HepG2 (cell line): ENCODE measurements around the gene SUB1. TPM values are rescaled to one million over a fixed set of nuclear protein-coding genes. Genes with fewer than 3 reads are reported as not detected.

ENCODE experiments used
- ATAC-seq: fragments of 200-7000 bp; cut with Tn5 transposase; 3 replicates; pipeline ENCODE4 v1.9.1; 2020; ENCODE audit warnings: mild to moderate bottlenecking, moderate library complexity
- BruUV-seq: library from RNA; stranded (reverse); fragments of 400-500 nt; replicated peaks from 2 replicates; lab custom pipeline; 2021; lab: Mats Ljungman, UMichigan
- CTCF ChIA-PET: fragments of 300-600 bp; formaldehyde crosslinking; extraction: SDS; loops from one replicate; lab custom pipeline; 2021; ENCODE audit warnings: low total read pairs, inconsistent platforms, low intra/inter-chr PET ratio; lab: Yijun Ruan, JAX
- POLR2A ChIA-PET: fragments of 350-600 bp; sonication (Branson Sonifier 250); formaldehyde crosslinking; loops from one replicate; lab custom pipeline; 2020; ENCODE audit warnings: antibody characterized with exemption, inconsistent platforms; lab: Yijun Ruan, JAX
- DNase-seq: peaks from one replicate; pipeline ENCODE4 v3.0.0-alpha.2; 2015; ENCODE audit warnings: low spot score
- FAIRE-seq: peaks from 3 replicates; lab custom pipeline; 2011; peaks lifted over from hg19 to GRCh38; lab: Jason Lieb, UNC
- H2AFZ ChIP-seq: one replicate; pipeline ENCODE4 v1.6.1; 2011; ENCODE audit warnings: low read length, inconsistent platforms
- H3K27ac ChIP-seq: fragments of 300-600 bp; 3 replicates; pipeline ENCODE4 v1.8.0; 2011; ENCODE audit warnings: mixed run types, mild to moderate bottlenecking, mixed read lengths, low read length, inconsistent platforms; ENCODE audit not compliant: insufficient read depth; ENCODE audit errors: extremely low read length
- H3K27me3 ChIP-seq, 2 experiments: fragments of 200-600 bp in 1 of 2; 2 replicates in 1 of 2; 3 replicates in 1 of 2; pipeline versions ENCODE4 v1.6.0 to v1.8.0; 2011; ENCODE audit warnings: low read length in 2 of 2, mild to moderate bottlenecking in 2 of 2, moderate library complexity in 2 of 2, inconsistent platforms in 1 of 2; ENCODE audit not compliant: insufficient read depth in 2 of 2, control insufficient read depth in 1 of 2
- H3K36me3 ChIP-seq, 2 experiments: fragments of 200-600 bp in 1 of 2; replicated peaks in 1 of 2; 2 replicates in 1 of 2; 3 replicates in 1 of 2; pipeline versions ENCODE4 v1.5.1 to v1.8.0; 2011; ENCODE audit warnings: low read length in 2 of 2, inconsistent platforms in 1 of 2; ENCODE audit not compliant: insufficient read depth in 2 of 2, control insufficient read depth in 1 of 2
- H3K4me1 ChIP-seq: 2 replicates; pipeline ENCODE4 v1.5.1; 2012; ENCODE audit warnings: low read length, inconsistent platforms; ENCODE audit not compliant: insufficient read depth
- H3K4me2 ChIP-seq: 2 replicates; pipeline ENCODE4 v1.6.0; 2011; ENCODE audit warnings: low read depth, low read length, inconsistent platforms
- H3K4me3 ChIP-seq, 3 experiments: fragments of 200-600 bp in 1 of 3; sonication (generic), shearing (Covaris generic) in 1 of 3; replicated peaks in 1 of 3; 2 replicates each; pipeline ENCODE4 v1.5.1; 2011 to 2016; ENCODE audit warnings: low read length in 3 of 3, inconsistent platforms in 2 of 3, low read depth in 2 of 3, mild to moderate bottlenecking in 2 of 3, control low read depth in 1 of 3, mixed read lengths in 1 of 3; ENCODE audit not compliant: insufficient read depth in 1 of 3
- H3K79me2 ChIP-seq: one replicate; pipeline ENCODE4 v1.6.1; 2011; ENCODE audit warnings: low read length, inconsistent platforms; ENCODE audit not compliant: insufficient read depth
- H3K9ac ChIP-seq: 2 replicates; pipeline ENCODE4 v1.6.0; 2011; ENCODE audit warnings: mild to moderate bottlenecking, low read depth, low read length, inconsistent platforms; ENCODE audit not compliant: insufficient read depth
- H3K9me3 ChIP-seq: 2 replicates; pipeline ENCODE4 v1.5.1; 2012; ENCODE audit warnings: mild to moderate bottlenecking, low read length
- H4K20me1 ChIP-seq: 2 replicates; pipeline ENCODE4 v1.6.0; 2011; ENCODE audit warnings: inconsistent platforms, mild to moderate bottlenecking, low read length, moderate library complexity; ENCODE audit not compliant: insufficient read depth
- DPF2 ChIP-seq: sonication (generic); formaldehyde crosslinking; IDR thresholded peaks from 2 replicates; pipeline ENCODE4 v1.4.0; 2020; ENCODE audit warnings: mild to moderate bottlenecking, low read depth, missing genetic modification reagents, borderline replicate concordance
- ETV6 ChIP-seq: sonication (generic); formaldehyde crosslinking; conservative IDR thresholded peaks from 2 replicates; pipeline ENCODE4 v1.4.0; 2020; ENCODE audit warnings: missing genetic modification reagents
- PHF8 ChIP-seq: sonication (generic); formaldehyde crosslinking; IDR thresholded peaks from 2 replicates; pipeline ENCODE4 v1.5.0; 2020; ENCODE audit warnings: missing genetic modification reagents
- PTBP1 ChIP-seq: fragments of 200-400 bp; formaldehyde crosslinking; IDR thresholded peaks from 2 replicates; pipeline ENCODE4 v1.6.1; 2018; ENCODE audit warnings: low read length, low read depth; ENCODE audit not compliant: poor library complexity, severe bottlenecking
- TAF15 ChIP-seq: fragments of 200-400 bp; formaldehyde crosslinking; IDR thresholded peaks from one replicate; pipeline ENCODE4 v1.6.1; 2018; ENCODE audit warnings: mild to moderate bottlenecking, low read depth, low read length; ENCODE audit not compliant: poor library complexity, severe bottlenecking
- XRCC5 ChIP-seq: fragments of 200-400 bp; formaldehyde crosslinking; optimal IDR thresholded peaks from 2 replicates; pipeline ENCODE3; 2017; ENCODE audit warnings: mild to moderate bottlenecking, low read length
- ZBTB39 ChIP-seq: sonication (generic); formaldehyde crosslinking; IDR thresholded peaks from 2 replicates; pipeline ENCODE4 v1.5.0; 2020; ENCODE audit warnings: missing genetic modification reagents
- ZNF263 ChIP-seq: sonication (generic); formaldehyde crosslinking; IDR thresholded peaks from 2 replicates; pipeline ENCODE4 v1.4.0; 2020; ENCODE audit warnings: missing genetic modification reagents
- ZNF317 ChIP-seq: sonication (generic); formaldehyde crosslinking; IDR thresholded peaks from 2 replicates; pipeline ENCODE4 v1.5.0; 2020; ENCODE audit warnings: mild to moderate bottlenecking, missing genetic modification reagents
- ZNF431 ChIP-seq: sonication (generic); formaldehyde crosslinking; IDR thresholded peaks from 2 replicates; pipeline ENCODE4 v1.9.0; 2022; ENCODE audit warnings: missing genetic modification reagents, low read depth, mild to moderate bottlenecking, borderline replicate concordance
- ZNF468 ChIP-seq: sonication (generic); formaldehyde crosslinking; IDR thresholded peaks from 2 replicates; pipeline ENCODE4 v1.8.0; 2022; ENCODE audit warnings: mild to moderate bottlenecking, moderate library complexity, missing genetic modification reagents
- ZNF547 ChIP-seq: sonication (generic); formaldehyde crosslinking; IDR thresholded peaks from 2 replicates; pipeline ENCODE4 v1.5.1; 2020; ENCODE audit warnings: mild to moderate bottlenecking, missing genetic modification reagents
- ZNF816 ChIP-seq: sonication (generic); formaldehyde crosslinking; IDR thresholded peaks from 2 replicates; pipeline ENCODE4 v1.8.0; 2022; ENCODE audit warnings: missing genetic modification reagents, mild to moderate bottlenecking, borderline replicate concordance
- WGBS: methylation state at CpG from one replicate; pipeline ENCODE4 v1.1.6; 2017; ENCODE audit warnings: low lambda C conversion rate; 5-methylcytosine and 5-hydroxymethylcytosine counted together
- in situ Hi-C: cut with HindIII; loops from 2 replicates; pipeline ENCODE4 v1.10.0; 2017; ENCODE audit warnings: low pct_unique_long_range_greater_than_20kb; ENCODE audit not compliant: extremely low pct_ligation_motif_present
- intact Hi-C: fragments of 100-400 bp; cut with micrococcal nuclease; formaldehyde crosslinking; loops from one replicate; pipeline ENCODE4 v1.10.0; 2022; ENCODE audit not compliant: unreplicated experiment
- polyA plus RNA-seq, 8 experiments: library from polyadenylated mRNA; depleted of rRNA in 3 of 8; stranded (reverse) in 7 of 8; unstranded in 1 of 8; fragments of >200 nt; fragmentation: Illumina TruSeq in 4 of 8; extraction: Trizol in 4 of 8; gene quantifications; 2 replicates each; pipeline versions ENCODE4 v1.2.1 to v1.2.3, GENCODE V29; 2011 to 2016; ENCODE audit warnings: low read depth in 4 of 8, missing spikeins in 1 of 8, mixed read lengths in 1 of 8; ENCODE audit not compliant: insufficient read depth in 1 of 8
- total RNA-seq, 5 experiments: library from RNA; depleted of rRNA; stranded (reverse); fragments of >200 nt; fragmentation: Illumina TruSeq; extraction: Trizol; gene quantifications; 2 replicates each; pipeline ENCODE4 v1.2.3, GENCODE V29; 2016; ENCODE audit warnings: low read depth in 1 of 5

SUB1 gene
- total and polyA plus RNA-seq, 2 of the 13 experiments (the other 11 are each of a cell fraction or from before 2014, with no cell fraction given), result 182 to 693 TPM

GRCh38 chr5:32651088-32651487, 65.7 kb downstream of the SUB1 start:
- Histone ChIP-seq H3K36me3 (no peaks in the 10 kb centered on the region), H4K20me1 (no peaks in the 10 kb centered on the region), H3K9ac (no peak overlapping the region), H3K9me3 (no peaks in the 10 kb centered on the region; the same call in 1 of the 2 replicates), H3K27me3 (peaks cover 1 to 6% of the 10 kb centered on the region in 2 experiments; a peak in 2 of 5 replicates), H3K4me1 (no peaks in the 10 kb centered on the region), H3K4me2 (no peak overlapping the region), H2AFZ (no peak overlapping the region), H3K79me2 (no peaks in the 10 kb centered on the region), H3K27ac (no peak overlapping the region), H3K4me3 (no peak overlapping the region)
- no peak for FAIRE-seq
- no peak for DNase-seq
- intact Hi-C loops, result no loop called here
- 19% methylated on average over 4 of the region's 4 CpGs for WGBS
- in situ Hi-C loops, result no loop called here
- ATAC-seq, result no peak
- TF ChIP-seq ZNF317 (no peak), ZNF263 (CRISPR knock-in tag) (no peak), ZNF431 (CRISPR knock-in tag) (no peak), PHF8 (CRISPR knock-in tag) (no peak), XRCC5 (no peak), ZNF816 (CRISPR knock-in tag) (no peak), PTBP1 (no peak), DPF2 (CRISPR knock-in tag) (no peak), ZNF547 (no peak), TAF15 (no peak), ZBTB39 (no peak), ZNF468 (CRISPR knock-in tag) (no peak), ETV6 (CRISPR knock-in tag) (no peak)
- CTCF ChIA-PET, result no interaction called here
- no TSS peak for BruUV-seq
- POLR2A ChIA-PET, result no interaction called here
